Central memory CD8-positive, alpha-beta T cell (primary cell): Measurements from ENCODE around the gene CCDC27.

Experiments
- ATAC-seq: fragments of 150-1000 bp; cut with Tn5 transposase; replicated peaks from 2 replicates; pipeline ENCODE4 v1.10.0; 2022; ENCODE audit warnings: mild to moderate bottlenecking, moderate FRiP score, moderate number of reproducible peaks; ENCODE audit not compliant: poor library complexity, severe bottlenecking; ENCODE audit errors: extremely low read depth
- DNase-seq, 2 donors: peaks; one replicate each; pipeline ENCODE4 v3.0.0; 2021; ENCODE audit warnings: low spot score in 2 of 2
- H3K27ac Mint-ChIP-seq: one replicate; pipeline ENCODE4 v1.8.0; 2022; ENCODE audit warnings: low read depth, mild to moderate bottlenecking, moderate library complexity, mixed read lengths
- H3K27me3 Mint-ChIP-seq: one replicate; pipeline ENCODE4 v1.8.0; 2022; ENCODE audit warnings: mixed read lengths
- H3K36me3 Mint-ChIP-seq: one replicate; pipeline ENCODE4 v1.8.0; 2022; ENCODE audit warnings: mild to moderate bottlenecking, moderate library complexity, mixed read lengths; ENCODE audit not compliant: insufficient read depth
- H3K4me1 Mint-ChIP-seq: one replicate; pipeline ENCODE4 v1.8.0; 2022; ENCODE audit warnings: mixed read lengths
- H3K4me3 Mint-ChIP-seq: one replicate; pipeline ENCODE4 v1.8.0; 2022; ENCODE audit warnings: mild to moderate bottlenecking, moderate library complexity, mixed read lengths
- H3K9me3 Mint-ChIP-seq: one replicate; pipeline ENCODE4 v1.8.0; 2022; ENCODE audit warnings: mixed read lengths

The CCDC27 gene

GRCh38 chr1:3727042-3727824 lies 25.0 kb upstream of the CCDC27 start:
- H3K36me3 Mint-ChIP-seq, result no peaks in the 10 kb centered on the region
- no peak overlapping the region for H3K27ac Mint-ChIP-seq

DNA sequence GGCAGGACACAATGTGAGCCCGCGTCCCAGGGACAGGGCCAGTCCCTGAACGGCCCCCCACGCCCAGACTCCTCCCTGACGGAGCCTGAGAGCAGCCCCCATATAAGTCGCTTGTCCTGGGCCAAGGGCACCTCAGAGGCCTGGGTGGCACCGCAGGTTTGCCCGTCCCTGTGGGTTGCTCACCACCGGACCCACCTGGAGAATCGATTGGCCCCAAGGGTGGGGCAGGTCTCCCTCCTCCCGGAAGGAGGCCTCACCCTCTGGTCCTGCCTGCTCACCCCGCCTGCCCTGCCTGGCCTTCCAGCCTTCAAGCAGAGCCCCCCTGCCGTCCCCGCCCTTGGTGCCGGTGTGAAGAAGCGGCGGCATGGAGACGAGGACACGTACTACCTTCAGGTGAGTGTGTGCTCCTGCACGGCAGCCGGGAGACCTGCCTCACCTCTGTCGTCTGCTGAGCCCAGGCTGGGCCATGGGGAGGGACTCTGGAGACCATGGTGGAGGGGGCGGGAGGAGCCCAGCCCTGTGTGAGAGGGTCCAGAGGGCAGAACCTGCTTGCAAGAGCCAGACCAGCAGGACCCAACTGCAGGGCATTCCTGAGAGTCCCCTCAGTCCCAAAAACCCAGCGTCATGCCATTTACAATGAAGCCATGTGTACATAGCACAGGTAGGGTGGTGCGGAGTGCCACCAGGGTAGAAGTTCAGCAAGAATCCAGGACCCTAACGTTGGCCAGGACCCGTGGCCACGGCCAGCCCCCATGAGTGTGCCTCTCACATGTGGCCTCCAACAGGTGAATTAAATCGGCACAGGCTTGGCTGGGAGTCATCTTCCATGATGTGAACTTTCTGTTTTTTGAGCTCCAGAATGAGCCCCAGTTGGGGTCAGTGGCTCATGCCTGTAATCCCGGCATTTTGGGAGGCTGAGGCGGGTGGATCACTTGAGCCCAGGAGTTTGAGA lies 24.1 kb upstream of the CCDC27 start:
- H3K9me3 Mint-ChIP-seq, result no peaks in the 10 kb centered on the region
- peaks cover 5% of the 10 kb centered on the region for H3K4me1 Mint-ChIP-seq
- no peak for ATAC-seq
- no peak overlapping the region for H3K27ac Mint-ChIP-seq
- H3K27me3 Mint-ChIP-seq, result no peaks in the 10 kb centered on the region
- no peak overlapping the region for H3K4me3 Mint-ChIP-seq
- no peaks in the 10 kb centered on the region for H3K36me3 Mint-ChIP-seq
- no peak for DNase-seq

More at GRCh38 chr1:3727042-3727824, 25.0 kb upstream of the CCDC27 start:
- Mint-ChIP-seq H3K4me1 (peaks cover 5% of the 10 kb centered on the region), H3K9me3 (no peaks in the 10 kb centered on the region), H3K27me3 (no peaks in the 10 kb centered on the region), H3K4me3 (no peak overlapping the region)
- DNase-seq (no peak), ATAC-seq (no peak)

DNA sequence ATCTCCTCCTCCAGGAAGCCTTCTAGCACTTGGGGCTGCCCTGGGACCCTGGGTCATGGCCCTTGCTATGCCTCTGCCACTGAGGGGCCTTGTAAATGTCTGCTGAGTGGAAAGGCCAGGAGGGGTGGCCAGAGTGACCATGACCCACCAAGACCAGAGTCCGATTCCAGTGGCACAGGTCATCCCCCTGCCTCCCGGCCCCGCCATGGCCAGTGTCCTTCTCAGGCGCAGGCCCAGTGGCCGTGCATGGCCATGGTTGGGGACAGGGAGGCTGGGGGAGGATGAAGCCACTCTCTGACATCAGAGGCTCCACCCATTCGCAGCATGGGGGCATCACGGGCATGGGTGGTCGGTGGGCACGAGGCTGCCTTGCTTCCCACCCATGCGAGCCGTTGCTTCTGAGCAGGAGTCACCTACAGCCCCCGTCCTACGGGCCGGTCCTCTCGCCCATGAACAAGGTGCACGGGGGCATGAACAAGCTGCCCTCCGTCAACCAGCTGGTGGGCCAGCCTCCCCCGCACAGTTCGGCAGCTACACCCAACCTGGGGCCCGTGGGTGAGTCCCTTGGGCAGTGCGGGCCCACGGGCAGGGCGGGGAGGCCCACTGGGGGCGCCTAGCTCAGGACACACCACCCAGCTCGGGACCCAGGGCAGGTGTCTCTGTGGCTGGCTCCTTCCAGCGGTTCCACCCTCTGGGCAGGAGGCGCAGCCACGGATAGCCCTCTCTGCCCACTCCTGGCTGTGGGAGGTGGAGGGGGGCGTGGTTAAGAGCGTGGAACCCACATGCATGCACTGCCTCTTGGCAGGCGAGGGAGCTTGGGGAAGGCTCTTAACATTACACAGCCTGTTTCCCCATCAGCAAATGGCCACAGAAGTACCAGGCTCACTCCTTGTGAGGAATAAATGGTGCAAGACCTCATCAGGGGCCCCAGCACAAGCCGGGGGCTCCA lies 22.4 kb upstream of the CCDC27 start:
- Mint-ChIP-seq H3K36me3 (no peaks in the 10 kb centered on the region), H3K27me3 (no peaks in the 10 kb centered on the region), H3K4me1 (no peaks in the 10 kb centered on the region), H3K9me3 (no peaks in the 10 kb centered on the region), H3K27ac (no peak overlapping the region), H3K4me3 (no peak overlapping the region)
- DNase-seq, result no peak
- ATAC-seq, result no peak

DNA sequence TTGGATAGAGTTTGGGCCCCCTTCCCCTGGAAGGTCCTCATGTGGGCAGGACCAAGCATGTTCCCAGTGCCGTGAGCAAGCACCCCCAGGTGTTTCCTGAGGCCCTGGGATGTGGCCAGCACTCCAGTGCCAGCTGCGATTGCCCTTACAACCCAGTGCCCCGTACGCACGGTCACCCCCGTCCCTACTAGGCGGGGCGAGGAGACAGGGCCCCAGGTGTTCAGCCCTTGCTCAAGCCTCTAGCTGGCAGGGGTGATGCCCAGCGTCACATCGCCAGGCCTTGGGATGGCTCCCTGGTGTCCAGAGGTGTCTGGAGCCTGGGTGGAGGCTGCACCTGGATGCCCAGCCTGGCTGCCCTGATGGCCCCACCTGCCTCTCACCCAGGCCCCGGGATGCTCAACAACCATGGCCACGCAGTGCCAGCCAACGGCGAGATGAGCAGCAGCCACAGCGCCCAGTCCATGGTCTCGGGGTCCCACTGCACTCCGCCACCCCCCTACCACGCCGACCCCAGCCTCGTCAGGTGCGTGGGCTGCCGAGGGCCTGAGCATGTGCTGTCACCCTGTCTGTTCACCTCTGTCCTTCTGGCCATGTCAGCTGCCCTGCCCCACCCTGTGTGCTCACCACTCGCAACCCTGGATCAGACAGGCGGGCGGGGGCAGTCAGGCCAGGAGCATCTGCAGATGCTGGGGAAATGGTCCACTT lies 21.6 kb upstream of the CCDC27 start:
- no peak for ATAC-seq
- H3K27me3 Mint-ChIP-seq, result no peaks in the 10 kb centered on the region

GRCh38 chr1:3731583-3732433 lies 20.4 kb upstream of the CCDC27 start:
- Mint-ChIP-seq H3K27me3 (no peaks in the 10 kb centered on the region), H3K27ac (no peak overlapping the region), H3K4me1 (no peaks in the 10 kb centered on the region), H3K36me3 (peaks cover 1% of the 10 kb centered on the region), H3K9me3 (no peaks in the 10 kb centered on the region), H3K4me3 (no peak overlapping the region)
- ATAC-seq, result no peak
- DNase-seq, result no peak

More for the DNA sequence above, 21.6 kb upstream of the CCDC27 start:
- Mint-ChIP-seq H3K9me3 (no peaks in the 10 kb centered on the region), H3K27ac (no peak overlapping the region), H3K4me3 (no peak overlapping the region), H3K4me1 (no peaks in the 10 kb centered on the region), H3K36me3 (no peaks in the 10 kb centered on the region)
- no peak for DNase-seq

GRCh38 chr1:3732434-3733093 lies 19.7 kb upstream of the CCDC27 start:
- DNase-seq (no peak), ATAC-seq (no peak)
- no peak overlapping the region for H3K27ac Mint-ChIP-seq
- H3K9me3 Mint-ChIP-seq, result no peaks in the 10 kb centered on the region
- no peaks in the 10 kb centered on the region for H3K27me3 Mint-ChIP-seq
- peaks cover 1% of the 10 kb centered on the region for H3K36me3 Mint-ChIP-seq
- H3K4me3 Mint-ChIP-seq, result no peak overlapping the region
- H3K4me1 Mint-ChIP-seq, result no peaks in the 10 kb centered on the region

GRCh38 chr1:3733094-3733882 lies 19.0 kb upstream of the CCDC27 start:
- H3K4me3 Mint-ChIP-seq, result no peak overlapping the region

DNA sequence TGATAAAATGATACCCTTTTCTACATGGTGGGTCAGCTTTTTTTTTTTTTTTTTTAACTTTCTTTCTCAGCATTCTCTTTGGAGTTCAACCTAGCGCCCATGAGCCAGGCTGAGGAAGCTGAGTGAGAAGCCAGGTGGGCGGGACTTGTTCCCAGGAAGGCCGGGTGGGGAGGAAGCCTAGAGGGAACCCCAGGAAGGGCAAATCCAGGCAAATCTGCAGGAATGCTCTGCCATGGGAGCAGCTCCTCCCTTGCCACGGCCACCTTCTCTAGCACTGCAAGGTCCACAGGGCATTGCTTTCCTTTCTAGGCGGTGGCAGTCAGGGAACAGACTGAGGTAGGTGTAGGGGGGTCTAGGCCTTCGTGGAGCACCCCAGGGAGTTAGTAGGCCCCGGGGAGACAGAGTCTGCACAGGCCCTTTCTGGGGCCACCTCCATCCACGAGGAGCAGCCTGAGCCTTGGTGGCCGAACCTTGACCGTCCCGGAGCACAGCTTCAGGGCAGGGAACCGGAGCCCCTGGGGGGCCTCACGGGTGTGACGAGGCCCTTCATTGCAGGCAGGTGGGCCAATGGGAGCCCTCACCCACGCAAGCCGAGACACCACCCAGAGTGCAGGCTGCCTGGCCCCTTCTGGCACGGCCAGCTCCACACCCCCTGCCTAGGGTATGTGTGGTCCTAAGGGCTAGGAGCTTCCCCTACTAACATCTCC lies 18.2 kb upstream of the CCDC27 start:
- H3K9me3 Mint-ChIP-seq, result no peaks in the 10 kb centered on the region
- no peak for ATAC-seq
- H3K4me3 Mint-ChIP-seq, result no peak overlapping the region
- peaks cover 1% of the 10 kb centered on the region for H3K36me3 Mint-ChIP-seq
- no peaks in the 10 kb centered on the region for H3K4me1 Mint-ChIP-seq
- no peaks in the 10 kb centered on the region for H3K27me3 Mint-ChIP-seq
- no peak overlapping the region for H3K27ac Mint-ChIP-seq
- DNase-seq, result no peak

More at GRCh38 chr1:3733094-3733882, 19.0 kb upstream of the CCDC27 start:
- ATAC-seq, result no peak
- no peak for DNase-seq
- H3K27me3 Mint-ChIP-seq, result no peaks in the 10 kb centered on the region
- no peaks in the 10 kb centered on the region for H3K9me3 Mint-ChIP-seq
- H3K4me1 Mint-ChIP-seq, result no peaks in the 10 kb centered on the region
- peaks cover 1% of the 10 kb centered on the region for H3K36me3 Mint-ChIP-seq
- no peak overlapping the region for H3K27ac Mint-ChIP-seq

- ATAC-seq, result no peak
- no peaks in the 10 kb centered on the region for H3K9me3 Mint-ChIP-seq
These were observed 17.6 kb upstream of the CCDC27 start for GRCh38 chr1:3734602-3735001.

More at GRCh38 chr1:3734602-3735001, 17.6 kb upstream of the CCDC27 start:
- Mint-ChIP-seq H3K4me1 (no peaks in the 10 kb centered on the region), H3K27me3 (no peaks in the 10 kb centered on the region), H3K36me3 (peaks cover 1% of the 10 kb centered on the region), H3K4me3 (no peak overlapping the region), H3K27ac (no peak overlapping the region)
- DNase-seq, result no peak
